Prostate gland (tissue), 2 donors: Measurements from ENCODE around the gene DCK.

Experiments
- CTCF ChIP-seq, 4 experiments: fragments of 200-600 bp in 2 of 4; fragments of 450-650 bp in 2 of 4; sonication (generic) in 2 of 4; IDR thresholded peaks; 1 replicate in 3 of 4; 2 replicates in 1 of 4; pipeline ENCODE4 v1.5.1; 2016 to 2019; ENCODE audit warnings: antibody characterized with exemption in 4 of 4, mild to moderate bottlenecking in 2 of 4, moderate library complexity in 2 of 4
- POLR2A ChIP-seq: fragments of 450-650 bp; IDR thresholded peaks from one replicate; pipeline ENCODE4 v1.6.1; 2016; ENCODE audit warnings: antibody characterized with exemption, mild to moderate bottlenecking
- POLR2AphosphoS5 ChIP-seq: sonication (generic); formaldehyde crosslinking; IDR thresholded peaks from one replicate; pipeline ENCODE4 v1.6.1; 2017; ENCODE audit warnings: antibody characterized with exemption

- TF ChIP-seq POLR2AphosphoS5 (no peak), CTCF (IDR thresholded peaks at IDR 0.05) (no peak), POLR2A (no peak)
These were observed 58.6 kb downstream of the DCK start for GRCh38 chr4:71052034-71052433.
